Activated CD4-positive, alpha-beta T cell treated with anti-CD3 and anti-CD28 coated beads, Interleukin-2, Interleukin-6, amounts not matched to agents 100 ng/mL and 50 ng/mL, durations not matched to agents 16 hours and 8 hours (primary cell): ENCODE measurements around the gene PGA3.
"Not testable (repeated sequence)": the region's sequence is repeated elsewhere in the genome, so short reads cannot be mapped to it uniquely, and the experiment has no call there.

Experiments
- DNase-seq: peaks from one replicate; pipeline ENCODE4 v3.0.0-alpha.2; 2020

Gene PGA3

DNA sequence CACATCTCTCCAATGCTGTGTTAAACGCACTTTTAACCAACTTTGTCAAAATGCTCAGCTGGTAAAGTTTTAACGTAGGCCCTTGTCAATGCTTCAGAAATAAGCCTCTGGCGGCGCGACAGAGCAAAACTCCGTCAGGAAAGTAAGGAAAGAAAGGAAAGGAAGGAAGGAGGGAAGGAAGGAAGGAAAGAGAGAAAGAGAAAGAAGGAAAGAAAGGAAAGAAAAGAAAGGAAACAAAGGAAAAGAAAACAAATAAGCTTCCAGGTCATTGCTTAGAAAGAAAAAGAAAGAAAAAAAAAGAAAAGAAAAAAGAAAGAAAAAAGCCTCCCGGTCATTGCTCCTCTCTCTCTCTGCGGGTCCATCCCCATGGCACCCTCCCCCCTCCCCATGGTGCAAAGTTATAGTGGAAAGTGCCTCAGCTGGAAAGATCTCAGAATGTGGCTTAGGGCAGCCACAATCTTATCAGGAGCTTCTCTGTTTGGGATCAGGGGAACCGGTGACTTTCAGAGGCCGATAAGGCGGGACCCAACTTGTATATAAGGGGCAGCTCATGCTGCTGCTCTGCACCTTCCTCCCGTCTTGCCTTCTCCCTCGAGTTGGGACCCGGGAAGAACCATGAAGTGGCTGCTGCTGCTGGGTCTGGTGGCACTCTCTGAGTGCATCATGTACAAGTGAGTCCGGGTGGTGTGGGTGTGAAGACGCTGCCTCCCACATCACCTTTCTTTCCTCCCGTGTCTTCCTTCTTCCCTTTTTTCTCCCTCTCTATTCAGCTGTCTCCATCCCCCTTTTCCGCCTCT is at the start of gene PGA3:
Gene PGA3 (plus strand): TSS at position 566 of the 797 bp plus-strand sequence. CDS start 50 bp downstream, at position 616.
- DNase-seq = not testable (repeated sequence)

DNA sequence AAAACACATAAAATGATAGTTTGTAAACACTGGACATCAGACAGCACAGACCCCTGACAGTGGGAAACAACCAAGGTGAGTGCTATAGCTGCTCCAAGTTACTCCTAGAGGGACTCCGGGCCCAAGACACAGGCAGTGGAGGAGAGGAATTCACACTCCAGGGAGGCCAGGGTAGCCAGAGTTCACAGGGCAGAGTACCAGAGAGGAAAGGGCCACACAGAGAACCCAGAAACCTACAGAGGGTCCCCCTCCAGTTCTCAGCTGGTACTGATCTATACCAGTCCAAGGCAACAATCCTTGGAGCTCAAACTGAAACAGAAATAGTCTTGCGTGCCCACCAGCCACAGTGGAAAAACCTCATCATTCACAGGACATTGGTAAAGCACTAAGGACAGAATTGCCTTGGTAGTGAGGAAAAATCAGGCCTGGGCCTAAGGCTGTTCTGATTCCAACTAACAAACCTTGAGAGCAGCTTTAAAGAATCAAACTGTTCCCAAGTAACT is 49.7 kb upstream of the PGA3 start:
- DNase-seq = no peak

DNA sequence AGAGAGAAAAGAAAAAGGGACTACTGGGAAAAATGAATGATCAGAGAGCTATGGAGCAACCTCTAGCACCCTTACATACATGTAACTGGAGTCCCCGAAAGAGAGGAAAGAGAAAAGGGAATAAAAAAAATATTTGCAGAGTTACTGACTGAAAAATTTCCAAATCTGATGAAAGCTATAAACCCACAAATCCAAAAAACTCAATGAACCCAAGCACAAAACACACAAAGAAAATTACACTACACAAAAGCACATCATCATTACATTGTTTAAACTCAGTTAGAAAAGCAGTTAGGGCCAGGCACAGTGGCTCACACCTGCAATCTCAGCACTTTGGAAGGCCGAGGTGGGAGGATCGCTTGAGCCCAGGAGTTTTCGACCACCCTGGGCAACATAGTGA is 48.8 kb upstream of the PGA3 start:
- DNase-seq = no peak

- DNase-seq = no peak
Measured at GRCh38 chr11:61155312-61155711, 48.0 kb upstream of the PGA3 start.

- no peak for DNase-seq
Measured at GRCh38 chr11:61155741-61156140, 47.6 kb upstream of the PGA3 start.

DNA sequence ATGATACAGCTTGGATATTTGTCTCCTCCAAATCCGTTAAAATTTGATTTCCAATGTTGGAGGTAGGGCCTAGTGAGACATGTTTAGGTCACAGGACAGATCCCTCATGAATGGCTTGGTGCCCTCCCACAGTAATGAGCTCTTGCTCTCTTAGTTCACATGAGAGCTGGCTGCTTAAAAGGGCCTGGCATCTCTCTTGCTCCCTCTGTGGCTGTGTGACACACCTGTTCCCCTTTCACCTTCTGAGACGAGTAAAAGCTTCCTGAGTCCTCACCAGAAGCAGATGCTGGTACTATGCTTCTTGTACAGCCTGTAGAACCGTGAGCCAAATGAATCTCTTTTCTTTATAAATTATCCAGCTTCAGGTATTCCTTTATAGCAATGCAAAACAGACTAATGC is 45.6 kb upstream of the PGA3 start:
- DNase-seq = no peak

- DNase-seq = no peak
Measured at GRCh38 chr11:61158691-61159381, 44.5 kb upstream of the PGA3 start.

GRCh38 chr11:61160487-61161189 is 42.7 kb upstream of the PGA3 start:
- no peak for DNase-seq

DNA sequence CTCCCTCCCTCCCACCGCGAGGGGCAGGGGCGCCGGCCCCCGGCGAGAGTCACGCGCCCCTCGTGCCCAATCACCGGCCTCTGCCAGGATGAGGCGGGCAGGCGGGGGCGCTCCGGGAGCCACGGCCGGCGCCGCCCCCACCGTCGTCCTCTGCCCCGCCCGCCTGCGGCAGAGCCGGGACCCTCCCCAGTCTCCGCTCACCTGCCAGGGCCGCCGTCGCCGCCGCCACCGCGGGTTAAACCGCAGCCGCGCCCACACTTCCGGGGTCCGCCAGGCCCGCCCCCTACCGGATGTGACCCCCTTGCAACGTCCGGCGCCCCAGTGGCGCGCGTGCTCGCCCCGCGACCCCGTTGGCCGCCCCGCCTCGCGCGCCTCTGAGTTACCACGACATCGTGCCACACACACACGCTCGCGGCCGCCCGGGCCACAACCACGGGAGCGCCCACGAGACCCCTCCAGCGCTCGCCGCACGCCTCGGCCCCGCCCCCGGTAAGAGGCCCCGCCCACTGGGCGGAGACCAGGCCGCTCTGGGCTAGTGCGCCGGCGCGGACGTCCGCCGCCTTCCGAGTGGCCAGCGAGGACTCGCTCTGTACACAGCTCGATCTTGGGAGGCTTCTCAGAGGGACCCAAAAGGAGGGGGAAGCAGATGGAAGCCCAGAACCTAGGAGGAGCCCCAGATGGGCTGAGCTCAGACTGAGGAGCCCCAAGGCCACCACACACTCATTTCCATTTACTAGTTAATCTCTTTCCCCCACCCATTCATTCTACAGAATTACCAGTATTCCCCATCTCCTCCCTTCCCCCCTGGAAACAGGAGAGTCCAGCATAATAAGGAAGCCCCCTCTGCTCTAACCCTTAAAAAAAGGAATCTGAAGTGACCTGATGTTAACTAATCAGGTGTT is 41.9 kb upstream of the PGA3 start, which contains the start of gene VPS37C:
Gene VPS37C (minus strand): TSS at position 237 of the 902 bp plus-strand sequence. CDS start 22,597 bp downstream, outside the sequence.
- DNase-seq = peak; percentile 96

GRCh38 chr11:61162092-61162941 is 41.0 kb upstream of the PGA3 start:
- peak; percentile 38 for DNase-seq

DNA sequence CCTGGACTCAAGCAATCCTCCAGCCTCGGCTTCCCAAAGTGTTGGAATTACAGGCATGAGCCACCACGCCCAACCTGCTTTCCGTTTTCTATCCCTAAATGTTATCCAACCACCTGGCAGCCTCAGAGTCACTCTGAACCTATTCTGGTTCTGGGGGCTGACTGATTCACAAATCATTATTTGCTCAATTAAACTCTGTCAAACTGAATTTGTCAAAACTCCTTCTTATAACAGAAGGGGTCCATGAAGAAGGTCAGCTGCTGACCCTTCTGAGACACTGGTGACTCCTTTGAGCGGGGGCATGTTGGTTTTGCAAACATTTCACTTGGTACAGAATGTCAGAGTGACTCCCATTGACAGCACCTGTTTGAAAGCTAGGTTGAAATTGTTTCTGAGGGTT is 40.3 kb upstream of the PGA3 start:
- no peak for DNase-seq

- DNase-seq = no peak
Measured at GRCh38 chr11:61163714-61164605, 39.4 kb upstream of the PGA3 start.

GRCh38 chr11:61164606-61165424 is 38.5 kb upstream of the PGA3 start:
- DNase-seq = no peak

GRCh38 chr11:61165785-61166184 is 37.5 kb upstream of the PGA3 start:
- not testable (repeated sequence) for DNase-seq

GRCh38 chr11:61166331-61166730 is 37.0 kb upstream of the PGA3 start:
- DNase-seq = not testable (repeated sequence)

DNA sequence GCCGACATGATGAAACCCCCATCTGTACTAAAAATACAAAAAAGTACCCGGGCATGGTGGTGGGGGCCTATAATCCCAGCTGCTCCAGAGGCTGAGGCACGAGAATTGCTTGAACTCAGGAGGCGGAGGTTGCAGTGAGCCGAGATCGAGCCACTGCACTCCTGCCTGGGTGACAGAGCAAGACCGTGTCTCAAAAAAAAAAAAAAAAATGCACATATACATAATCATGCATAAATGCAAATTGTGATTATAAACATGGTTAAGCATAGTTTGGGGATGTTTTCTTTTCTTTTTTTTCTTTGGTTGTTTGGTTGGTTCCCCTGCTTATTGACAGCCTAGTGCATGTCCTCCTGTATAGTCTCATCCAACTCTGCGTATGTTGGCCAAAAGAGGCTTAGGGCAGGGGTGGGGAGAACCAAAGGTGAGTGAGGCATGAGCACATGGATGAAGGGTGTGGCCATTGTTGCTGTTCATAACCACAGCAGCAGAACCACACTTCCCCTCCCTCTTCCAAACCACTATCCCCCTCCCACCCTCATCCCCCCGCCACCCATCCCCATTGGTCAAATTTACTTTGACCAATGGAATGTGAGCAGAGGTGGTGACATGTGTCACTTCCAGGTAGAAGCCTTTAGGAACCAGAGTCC is 35.1 kb upstream of the PGA3 start:
- DNase-seq = no peak

GRCh38 chr11:61168800-61169199 is 34.5 kb upstream of the PGA3 start:
- DNase-seq = no peak

- DNase-seq = no peak
Measured at GRCh38 chr11:61170566-61170965, 32.7 kb upstream of the PGA3 start.

DNA sequence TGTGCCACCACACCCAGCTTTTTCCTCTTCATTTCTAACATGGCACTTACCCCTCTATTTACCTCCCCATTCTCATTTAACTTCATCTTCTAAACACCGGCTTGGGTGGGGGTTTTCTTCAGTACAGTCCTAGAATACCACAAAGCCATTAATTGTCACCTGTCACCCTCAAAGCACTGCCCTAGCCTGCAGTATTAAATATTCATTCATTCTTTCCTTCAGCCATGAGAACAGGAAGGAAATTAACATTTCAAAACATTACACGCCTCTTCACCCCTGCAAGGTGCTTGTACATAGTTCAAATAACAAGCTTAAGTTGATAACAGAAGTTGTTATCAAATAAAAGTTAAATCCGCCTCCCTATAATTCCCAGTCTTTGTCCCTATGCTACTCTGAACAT is 31.4 kb upstream of the PGA3 start:
- DNase-seq = no peak
